Heart right ventricle (tissue), 16 donors: ENCODE results near the gene RHEX. TPM values are rescaled to one million over a fixed set of nuclear protein-coding genes. Genes with fewer than 3 reads are reported as not detected.
"Not testable (repeated sequence)": the region's sequence is repeated elsewhere in the genome, so short reads cannot be mapped to it uniquely, and the experiment has no call there.

ENCODE experiments used
- ATAC-seq, 8 donors: fragments of 200-7000 bp; cut with Tn5 transposase; one replicate each; pipeline ENCODE4 v1.9.1; 2020; ENCODE audit warnings: mild to moderate bottlenecking in 8 of 8, moderate library complexity in 8 of 8, moderate number of reproducible peaks in 1 of 8
- DNase-seq, 2 donors: peaks; one replicate each; pipeline ENCODE4 v3.0.0-alpha.2; 2020
- H3K27ac ChIP-seq, 10 donors: fragments of 200-600 bp; sonication (generic) in 2 of 10; one replicate each; pipeline versions ENCODE4 v1.5.0 to v1.8.0; 2020 to 2022; ENCODE audit warnings: mild to moderate bottlenecking in 3 of 10
- H3K27me3 ChIP-seq, 7 donors: fragments of 200-600 bp; one replicate each; pipeline ENCODE4 v1.8.0; 2021 to 2022; ENCODE audit warnings: mild to moderate bottlenecking in 2 of 7
- H3K36me3 ChIP-seq, 9 donors: fragments of 200-600 bp; sonication (generic) in 1 of 9; one replicate each; pipeline versions ENCODE4 v1.5.0 to v1.8.0; 2020 to 2022; ENCODE audit warnings: mild to moderate bottlenecking in 2 of 9
- H3K4me1 ChIP-seq, 9 donors: fragments of 200-600 bp; sonication (generic) in 1 of 9; one replicate each; pipeline versions ENCODE4 v1.5.0 to v1.8.0; 2020 to 2022; ENCODE audit warnings: mild to moderate bottlenecking in 4 of 9
- H3K4me3 ChIP-seq, 10 donors: fragments of 200-600 bp; sonication (generic) in 2 of 10; one replicate each; pipeline versions ENCODE4 v1.5.0 to v1.8.0; 2020 to 2022; ENCODE audit warnings: mild to moderate bottlenecking in 7 of 10, moderate library complexity in 2 of 10
- H3K9me3 ChIP-seq, 11 donors: fragments of 200-600 bp in 10 of 11; sonication (generic) in 2 of 11; one replicate each; pipeline versions ENCODE4 v1.5.0 to v1.8.0; 2013 to 2022; ENCODE audit warnings: mild to moderate bottlenecking in 2 of 11, control low read depth in 1 of 11, moderate library complexity in 1 of 11
- CTCF ChIP-seq, 9 donors: fragments of 200-600 bp; sonication (generic) in 2 of 9; IDR thresholded peaks; one replicate each; pipeline versions ENCODE4 v1.5.0 to v1.8.0; 2021 to 2022; ENCODE audit warnings: antibody characterized with exemption in 9 of 9, mild to moderate bottlenecking in 5 of 9, moderate library complexity in 1 of 9
- WGBS, 2 donors: extraction: QIAGEN DNeasy Blood & Tissue Kit; methylation state at CpG; one replicate each; pipeline ENCODE4 v1.1.7; 2013; ENCODE audit warnings: inconsistent platforms in 1 of 2; 5-methylcytosine and 5-hydroxymethylcytosine counted together
- intact Hi-C, 10 donors: fragments of 100-400 bp; cut with DNase I; formaldehyde crosslinking; loops; one replicate each; pipeline versions ENCODE4 v1.11.1 to v1.14.2; 2022
- polyA plus RNA-seq, 2 donors: library from polyadenylated mRNA; stranded (reverse); fragments of 200-250 nt; gene quantifications; one replicate each; pipeline ENCODE4 v1.2.3, GENCODE V29; 2013
- total RNA-seq, 10 donors: library from RNA; stranded (reverse); fragmentation: NEBNext Ultra II Directional in 3 of 10; extraction: Animal tissue kit (Norgen Biotek cat#: 25700) in 3 of 10; gene quantifications; one replicate each; pipeline versions ENCODE4 v1.2.1 to v1.2.4, GENCODE V29; 2021 to 2023
- donor health status: Arrhythmogenic right ventricular cardiomyopathy.
- donor health status: ischemic (EF 13 %, LVEDD 7.1; RV severe dilation, severe dysfunction).
- donor health status: healthy with polysubstance abuse.
- donor health status: DM: no; HTN: yes; CAD: no.
- donor health status: DM: no; HTN: no; CAD: no.
- donor health status: ischemic (EF 25% LVEDD 6.9; RV normal size, moderate dysfunction).
- donor health status: ischemic (EF 25% LVEDD 5.7; RV mildly dilated, moderate dysfunction).
- donor health status: healthy.
- donor health status: DM: yes; HTN: yes; CAD: no.
- donor health status: Ischemic cardiomyopathy.
- donor health status: ischemic (EF 35%, LVEDD 5.7; RV mildly dilated, moderate dysfunction).
- donor health status: nonischemic (EF 11% LVEDD 7.7; RV severe dilation, severe dysfunction).
- donor health status: DM: yes; HTN: yes; CAD: no.
- donor health status: PGD.
- donor health status: ischemic (EF 29% LVEDD 5.4; RV normal size, mild dysfunction).
- donor health status: nonischemic (EF 23%, LVEDD 6.1; RV moderate dilation, normal function).

Gene RHEX
- total and polyA plus RNA-seq, 12 donors, result 0.22 to 1.2 TPM; not detected in 10

GRCh38 chr1:206058927-206059292, 5.9 kb downstream of the RHEX start:
- TF ChIP-seq CTCF (IDR thresholded peaks at IDR 0.05), result no peak
- intact Hi-C loops, result no loop called here
- Histone ChIP-seq H3K36me3 (no peaks in the 10 kb centered on the region), H3K9me3 (no peaks in the 10 kb centered on the region), H3K27me3 (no peaks in the 10 kb centered on the region), H3K27ac (no peak overlapping the region), H3K4me3 (no peak overlapping the region), H3K4me1 (no peaks in the 10 kb centered on the region)
- DNase-seq (no peak), ATAC-seq (no peak)
- WGBS, 2 donors, result 100% methylated on average over 1 of the region's 1 CpG

- intact Hi-C loops, result no loop called here
- DNase-seq (no peak), ATAC-seq (no peak)
- H3K36me3 ChIP-seq, result no peaks in the 10 kb centered on the region
- H3K9me3 ChIP-seq, result no peaks in the 10 kb centered on the region
- H3K27me3 ChIP-seq, result no peaks in the 10 kb centered on the region
- H3K27ac ChIP-seq, result no peak overlapping the region
- WGBS, 2 donors, result 70 to 90% methylated on average over 3 of the region's 3 CpGs
- no peak overlapping the region for H3K4me3 ChIP-seq
- no peaks in the 10 kb centered on the region for H3K4me1 ChIP-seq
- TF ChIP-seq CTCF (IDR thresholded peaks at IDR 0.05), result no peak
These were observed 6.5 kb downstream of the RHEX start for GRCh38 chr1:206059355-206059915.

GRCh38 chr1:206060844-206061243, 7.9 kb downstream of the RHEX start:
- no peaks in the 10 kb centered on the region for H3K27me3 ChIP-seq
- DNase-seq, result no peak
- H3K27ac ChIP-seq, result no peak overlapping the region
- ATAC-seq, result no peak
- H3K4me3 ChIP-seq, result no peak overlapping the region
- peaks cover 0 to under 1% (median 0%) of the 10 kb centered on the region in 9 donors for H3K4me1 ChIP-seq
- intact Hi-C loops, result no loop called here
- TF ChIP-seq CTCF (IDR thresholded peaks at IDR 0.05), result no peak
- H3K36me3 ChIP-seq, result no peaks in the 10 kb centered on the region
- WGBS, 2 donors, result 88 to 92% methylated on average over 3 of the region's 3 CpGs
- H3K9me3 ChIP-seq, result no peaks in the 10 kb centered on the region

- no peaks in the 10 kb centered on the region for H3K27me3 ChIP-seq
- intact Hi-C loops, result no loop called here
- DNase-seq (no peak), ATAC-seq (peak in 6 of 8 donors; percentile 53 to 70 (median 57))
- no peaks in the 10 kb centered on the region for H3K36me3 ChIP-seq
- 33 to 53% methylated on average over 6 of the region's 6 CpGs for WGBS, 2 donors
- H3K4me3 ChIP-seq, result no peak overlapping the region
- no peaks in the 10 kb centered on the region for H3K9me3 ChIP-seq
- peaks cover 0 to 13% (median 8%) of the 10 kb centered on the region in 9 donors for H3K4me1 ChIP-seq
- no peak overlapping the region for H3K27ac ChIP-seq
- TF ChIP-seq CTCF (IDR thresholded peaks at IDR 0.05), result no peak
These were observed 9.5 kb downstream of the RHEX start for GRCh38 chr1:206062464-206062863.

GRCh38 chr1:206064001-206064400, 11.0 kb downstream of the RHEX start:
- H3K36me3 ChIP-seq, H3K27me3 ChIP-seq, H3K4me3 ChIP-seq, ATAC-seq, DNase-seq, H3K9me3 ChIP-seq, intact Hi-C loops, H3K27ac ChIP-seq: not testable (repeated sequence)
- WGBS, 2 donors, result 94 to 95% methylated on average over 14 to 30 of the region's 35 CpGs
- H3K4me1 ChIP-seq, result peaks cover 0 to 17% (median 11%) of the 10 kb centered on the region in 9 donors

GRCh38 chr1:206064501-206064900, 11.5 kb downstream of the RHEX start:
- H3K36me3 ChIP-seq, DNase-seq, H3K4me3 ChIP-seq, H3K9me3 ChIP-seq, H3K27me3 ChIP-seq, ATAC-seq, intact Hi-C loops, H3K27ac ChIP-seq: not testable (repeated sequence)
- 90 to 95% methylated on average over 18 of the region's 25 CpGs for WGBS, 2 donors
- peaks cover 0 to 17% (median 11%) of the 10 kb centered on the region in 9 donors for H3K4me1 ChIP-seq
